Endothelial cell of umbilical vein (primary cell): Measurements from ENCODE around the gene SMAD6. TPM values are rescaled to one million over a fixed set of nuclear protein-coding genes. Genes with fewer than 3 reads are reported as not detected.

Experiments used
- BruUV-seq: library from RNA; stranded (reverse); fragments of 400-500 nt; replicated peaks from 2 replicates; lab custom pipeline; 2021; lab: Mats Ljungman, UMichigan
- CTCF ChIA-PET: fragments of 300-600, 350-600 bp; sonication (Branson Sonifier 250); formaldehyde crosslinking; loops from one replicate; lab custom pipeline; 2021; ENCODE audit warnings: antibody characterized with exemption, inconsistent platforms; lab: Charles Lee
- POLR2A ChIA-PET: fragments of 300-600, 350-600 bp; sonication (Branson Sonifier 250); formaldehyde crosslinking; loops from one replicate; lab custom pipeline; 2021; ENCODE audit warnings: antibody characterized with exemption, inconsistent platforms; lab: Charles Lee
- DNase-seq: peaks from one replicate; pipeline ENCODE4 v3.0.0-alpha.2; 2011; ENCODE audit warnings: low read depth, low spot score
- FAIRE-seq: peaks from 2 replicates; lab custom pipeline; 2011; peaks lifted over from hg19 to GRCh38; lab: Jason Lieb, UNC
- H2AFZ ChIP-seq: 2 replicates; pipeline ENCODE4 v1.6.0; 2012; ENCODE audit warnings: low read depth, low read length, control low read depth, inconsistent platforms
- H3K27ac ChIP-seq: 2 replicates; pipeline ENCODE4 v1.5.1; 2011; ENCODE audit warnings: low read depth, mild to moderate bottlenecking, control low read depth, low read length, moderate library complexity; ENCODE audit not compliant: insufficient read depth
- H3K27me3 ChIP-seq, 2 experiments: 2 replicates each; pipeline versions ENCODE4 v1.6.0 to v1.6.1; 2011; ENCODE audit warnings: low read length in 2 of 2, mixed read lengths in 1 of 2; ENCODE audit not compliant: control insufficient read depth in 2 of 2, insufficient read depth in 2 of 2
- H3K36me3 ChIP-seq, 2 experiments: 2 replicates in 1 of 2; 3 replicates in 1 of 2; pipeline ENCODE4 v1.5.1; 2011; ENCODE audit warnings: low read length in 2 of 2, mild to moderate bottlenecking in 1 of 2, moderate library complexity in 1 of 2; ENCODE audit not compliant: control insufficient read depth in 2 of 2, insufficient read depth in 2 of 2; ENCODE audit errors: extremely low read depth in 1 of 2
- H3K4me1 ChIP-seq: 3 replicates; pipeline ENCODE4 v1.5.1; 2011; ENCODE audit warnings: mild to moderate bottlenecking, low read length; ENCODE audit not compliant: control insufficient read depth, insufficient read depth; ENCODE audit errors: extremely low read depth
- H3K4me2 ChIP-seq: 2 replicates; pipeline ENCODE4 v1.6.1; 2011; ENCODE audit warnings: low read length, control low read depth, mixed read lengths; ENCODE audit not compliant: insufficient read depth
- H3K4me3 ChIP-seq, 3 experiments: fragments of 200-600 bp in 1 of 3; sonication (generic), shearing (Covaris generic) in 1 of 3; replicated peaks in 1 of 3; 2 replicates each; pipeline ENCODE4 v1.5.1; 2011 to 2016; ENCODE audit warnings: control low read depth in 3 of 3, low read length in 3 of 3, mild to moderate bottlenecking in 2 of 3, inconsistent platforms in 1 of 3, low read depth in 1 of 3, moderate library complexity in 1 of 3; ENCODE audit not compliant: insufficient read depth in 1 of 3
- H3K79me2 ChIP-seq: 2 replicates; pipeline ENCODE4 v1.6.0; 2012; ENCODE audit warnings: low read length, inconsistent platforms; ENCODE audit not compliant: control insufficient read depth, insufficient read depth
- H3K9ac ChIP-seq: replicated peaks from 2 replicates; pipeline ENCODE3; 2011; ENCODE audit warnings: low read length, control low read depth; ENCODE audit not compliant: insufficient read depth; ENCODE audit errors: extremely low read depth
- H3K9me1 ChIP-seq: replicated peaks from 3 replicates; pipeline ENCODE4 v1.6.0; 2011; ENCODE audit warnings: mild to moderate bottlenecking, low read length; ENCODE audit not compliant: control insufficient read depth, insufficient read depth; ENCODE audit errors: extremely low read depth
- H3K9me3 ChIP-seq: replicated peaks from 2 replicates; pipeline ENCODE4 v1.5.1; 2012; ENCODE audit warnings: low read length, inconsistent platforms; ENCODE audit not compliant: control insufficient read depth, insufficient read depth
- H4K20me1 ChIP-seq: replicated peaks from 2 replicates; pipeline ENCODE3; 2011; ENCODE audit warnings: mild to moderate bottlenecking, low read length; ENCODE audit not compliant: control insufficient read depth, insufficient read depth; ENCODE audit errors: extremely low read depth
- CTCF ChIP-seq, 2 donors: IDR thresholded peaks; 1 replicate in 1 of 2; 2 replicates in 1 of 2; pipeline ENCODE4 v1.5.1; 2011; ENCODE audit warnings: low read length in 2 of 2, mild to moderate bottlenecking in 2 of 2, moderate library complexity in 2 of 2, control low read depth in 1 of 2, inconsistent platforms in 1 of 2, low read depth in 1 of 2; ENCODE audit not compliant: insufficient read depth in 1 of 2; ENCODE audit errors: extremely low read depth in 1 of 2
- EZH2 ChIP-seq: IDR thresholded peaks from 2 replicates; pipeline ENCODE4 v1.6.1; 2012; ENCODE audit warnings: borderline replicate concordance, low read depth, mild to moderate bottlenecking, moderate library complexity, low read length, inconsistent platforms; ENCODE audit not compliant: severe bottlenecking
- FOS ChIP-seq: IDR thresholded peaks from 2 replicates; pipeline ENCODE4 v1.6.1; 2011; ENCODE audit warnings: mild to moderate bottlenecking, low read length, moderate library complexity, borderline replicate concordance; ENCODE audit not compliant: insufficient read depth
- GATA2 ChIP-seq: IDR thresholded peaks from 2 replicates; pipeline ENCODE4 v1.7.0; 2011; ENCODE audit warnings: low read depth, mild to moderate bottlenecking, moderate library complexity, mixed read lengths, low read length; ENCODE audit not compliant: insufficient read length, insufficient read depth
- MYC ChIP-seq: IDR thresholded peaks from one replicate; pipeline ENCODE4 v1.6.1; 2011; ENCODE audit warnings: mild to moderate bottlenecking, low read depth, low read length
- POLR2A ChIP-seq: IDR thresholded peaks from 2 replicates; pipeline ENCODE4 v1.6.1; 2012; ENCODE audit warnings: low read depth, mild to moderate bottlenecking, control low read depth, low read length
- POLR2AphosphoS5 ChIP-seq: IDR thresholded peaks from 2 replicates; pipeline ENCODE4 v1.6.1; 2012; ENCODE audit warnings: low read depth, mild to moderate bottlenecking, control low read depth, low read length, moderate library complexity; ENCODE audit not compliant: insufficient read depth
- dilution Hi-C: fragments of 300-500 bp; cut with MboI; formaldehyde crosslinking; loops from one replicate; pipeline ENCODE4 v1.15.0; 2019; ENCODE audit warnings: low sequenced_read_pairs; ENCODE audit not compliant: extremely low pct_ligation_motif_present
- intact Hi-C: fragments of 100-400 bp; cut with micrococcal nuclease; formaldehyde crosslinking; loops from one replicate; pipeline ENCODE4 v1.10.0; 2022
- polyA plus RNA-seq, 4 experiments: library from polyadenylated mRNA; depleted of rRNA in 3 of 4; stranded (reverse) in 3 of 4; unstranded in 1 of 4; fragments of >200 nt; gene quantifications; 2 replicates each; pipeline versions ENCODE4 v1.2.1 to v1.2.3, GENCODE V29; 2011 to 2012; ENCODE audit warnings: missing spikeins in 1 of 4
- total RNA-seq: library from RNA; stranded (reverse); gene quantifications from 2 replicates; pipeline ENCODE4 v1.2.3, GENCODE V29; 2021

The SMAD6 gene
- total and polyA plus RNA-seq, 2 donors (not counting 3 experiments of a cell fraction or from before 2014, with no cell fraction given), result 7.3 to 12.5 TPM

DNA sequence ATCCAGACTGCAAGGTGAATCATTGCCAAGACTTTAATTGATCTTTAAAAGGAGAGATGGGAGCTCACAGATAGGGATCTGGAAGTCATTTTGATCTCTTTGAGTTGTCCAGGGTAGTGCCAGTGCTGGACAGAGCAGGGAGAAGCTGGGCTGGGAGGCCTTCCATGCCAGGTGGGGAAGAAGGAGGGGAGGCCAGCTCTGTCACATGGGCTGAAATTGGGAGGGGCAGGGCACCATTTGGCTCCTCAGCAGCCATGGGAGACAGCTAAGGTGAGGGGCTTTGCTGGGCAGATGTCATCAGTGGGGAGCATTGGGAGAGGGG is 23.4 kb downstream of the SMAD6 start:
- Histone ChIP-seq H3K4me1 (peaks cover 40% of the 10 kb centered on the region), H3K9ac (no peak overlapping the region), H3K79me2 (peaks cover 29% of the 10 kb centered on the region), H3K9me1 (no peaks in the 10 kb centered on the region), H4K20me1 (no peaks in the 10 kb centered on the region), H3K36me3 (peaks cover 0 to 9% of the 10 kb centered on the region in 2 experiments), H3K4me2 (no peak overlapping the region), H3K27me3 (no peaks in the 10 kb centered on the region), H3K27ac (no peak overlapping the region), H2AFZ (no peak overlapping the region), H3K9me3 (no peaks in the 10 kb centered on the region), H3K4me3 (no peak overlapping the region)
- POLR2A ChIA-PET, result no interaction called here
- CTCF ChIA-PET, result interaction anchor here (2.8 kb wide), 1 partner anchor 18 kb away, joined by 8 read pairs; no protein-coding TSS in a partner anchor
- no peak for DNase-seq
- dilution Hi-C loops, result no loop called here
- TF ChIP-seq MYC (no peak), GATA2 (no peak), POLR2A (no peak), POLR2AphosphoS5 (no peak), EZH2 (no peak), FOS (no peak), CTCF (IDR thresholded peaks at IDR 0.05; ENCODE audit: extremely low read depth in 1 of 2, insufficient read depth in 1 of 2, low read depth in 1 of 2, low read length in 2 of 2) (no peak)
- intact Hi-C loops, result no loop called here
- no TSS peak for BruUV-seq
- FAIRE-seq, result no peak
